Glutamatergic neuron (in vitro differentiated cells): Measurements from ENCODE around the gene CYP39A1. TPM values are rescaled to one million over a fixed set of nuclear protein-coding genes. Genes with fewer than 3 reads are reported as not detected.

Source experiments
- DNase-seq: peaks from one replicate; pipeline ENCODE4 v3.0.0; 2022
- H3K27ac Mint-ChIP-seq: one replicate; pipeline ENCODE4 v1.8.0; 2020; ENCODE audit warnings: mild to moderate bottlenecking, mixed read lengths, inconsistent platforms; ENCODE audit not compliant: unreplicated experiment
- H3K27me3 Mint-ChIP-seq: one replicate; pipeline ENCODE4 v1.8.0; 2020; ENCODE audit warnings: mild to moderate bottlenecking, moderate library complexity, mixed read lengths, inconsistent platforms; ENCODE audit not compliant: unreplicated experiment
- H3K36me3 Mint-ChIP-seq: one replicate; pipeline ENCODE4 v1.8.0; 2020; ENCODE audit warnings: mild to moderate bottlenecking, mixed read lengths, inconsistent platforms; ENCODE audit not compliant: unreplicated experiment
- H3K4me1 Mint-ChIP-seq: one replicate; pipeline ENCODE4 v1.8.0; 2020; ENCODE audit warnings: mild to moderate bottlenecking, low read depth, mixed read lengths, inconsistent platforms; ENCODE audit not compliant: unreplicated experiment
- H3K4me3 Mint-ChIP-seq: one replicate; pipeline ENCODE4 v1.8.0; 2020; ENCODE audit warnings: mild to moderate bottlenecking, mixed read lengths, inconsistent platforms; ENCODE audit not compliant: unreplicated experiment
- H3K9me3 Mint-ChIP-seq: one replicate; pipeline ENCODE4 v1.8.0; 2020; ENCODE audit warnings: mild to moderate bottlenecking, moderate library complexity, mixed read lengths, inconsistent platforms; ENCODE audit not compliant: unreplicated experiment
- CTCF ChIP-seq: fragments of 200-600 bp; sonication (generic); IDR thresholded peaks from one replicate; pipeline ENCODE4 v1.5.0; 2021; ENCODE audit not compliant: partially characterized antibody, unreplicated experiment
- total RNA-seq: library from RNA; stranded (reverse); fragmentation: NEBNext Ultra II Directional; extraction: Animal tissue kit (Norgen Biotek cat#: 25700); gene quantifications from one replicate; pipeline ENCODE4 v1.2.1, GENCODE V29; 2021; ENCODE audit not compliant: unreplicated experiment

Gene CYP39A1
- total RNA-seq, 1 donor from 2014 or later, result 0.17 TPM

- H3K36me3 Mint-ChIP-seq, result no peaks in the 10 kb centered on the region
- TF ChIP-seq CTCF, result no peak
- DNase-seq, result no peak
- no peaks in the 10 kb centered on the region for H3K27me3 Mint-ChIP-seq
- H3K4me1 Mint-ChIP-seq, result no peaks in the 10 kb centered on the region
- H3K27ac Mint-ChIP-seq, result no peak overlapping the region
- H3K9me3 Mint-ChIP-seq, result no peaks in the 10 kb centered on the region
- no peak overlapping the region for H3K4me3 Mint-ChIP-seq
Measured at GRCh38 chr6:46592740-46593139, 59.9 kb downstream of the CYP39A1 start.

- no peaks in the 10 kb centered on the region for H3K9me3 Mint-ChIP-seq
- H3K27ac Mint-ChIP-seq, result no peak overlapping the region
- H3K27me3 Mint-ChIP-seq, result no peaks in the 10 kb centered on the region
- H3K4me1 Mint-ChIP-seq, result no peaks in the 10 kb centered on the region
- H3K4me3 Mint-ChIP-seq, result no peak overlapping the region
- DNase-seq, result no peak
- H3K36me3 Mint-ChIP-seq, result no peaks in the 10 kb centered on the region
- no peak for TF ChIP-seq CTCF
Measured at GRCh38 chr6:46592046-46592445, 60.6 kb downstream of the CYP39A1 start.

DNA sequence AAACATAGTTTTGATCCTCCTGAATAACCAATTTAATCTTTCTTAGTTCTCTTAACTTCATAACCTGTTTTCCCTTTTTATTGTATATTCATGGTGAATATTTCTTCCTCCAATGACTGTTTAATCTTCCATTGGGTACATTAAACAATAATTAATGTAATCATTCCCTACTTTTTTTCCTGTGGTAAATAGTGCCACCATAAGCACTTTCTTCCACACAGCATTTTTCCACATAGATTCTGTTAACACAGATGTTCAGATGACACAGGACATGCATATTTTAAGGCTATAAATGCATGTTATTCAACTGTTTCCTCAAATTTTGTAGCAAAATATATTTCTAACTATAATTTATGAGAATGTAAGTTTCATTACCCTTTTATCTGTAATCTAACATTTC lies 61.9 kb downstream of the CYP39A1 start:
- Mint-ChIP-seq H3K27me3 (no peaks in the 10 kb centered on the region), H3K9me3 (no peaks in the 10 kb centered on the region), H3K4me1 (no peaks in the 10 kb centered on the region), H3K27ac (no peak overlapping the region), H3K36me3 (no peaks in the 10 kb centered on the region), H3K4me3 (no peak overlapping the region)
- no peak for TF ChIP-seq CTCF
- DNase-seq, result no peak

DNA sequence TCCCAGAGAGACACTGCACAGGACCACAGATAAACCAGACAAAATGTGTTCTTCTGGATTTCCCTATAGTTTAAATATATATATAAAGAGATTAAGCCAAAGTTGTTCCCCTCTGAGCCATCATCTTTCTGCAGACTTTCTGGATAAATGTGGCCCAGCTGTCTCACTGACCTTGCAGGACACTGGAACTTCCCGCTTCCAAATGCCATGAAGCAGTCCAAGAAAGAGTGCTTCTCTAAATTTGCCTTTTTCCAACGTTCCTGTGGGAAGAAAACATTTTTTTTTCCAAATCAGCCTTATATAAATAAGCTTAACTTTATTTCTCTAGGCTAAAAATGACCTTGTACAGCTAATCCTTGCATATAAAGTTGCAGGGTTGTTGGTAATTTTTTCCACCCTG lies 65.7 kb downstream of the CYP39A1 start:
- Mint-ChIP-seq H3K4me1 (no peaks in the 10 kb centered on the region), H3K27me3 (no peaks in the 10 kb centered on the region), H3K4me3 (no peak overlapping the region), H3K36me3 (no peaks in the 10 kb centered on the region), H3K9me3 (no peaks in the 10 kb centered on the region), H3K27ac (no peak overlapping the region)
- DNase-seq, result no peak
- no peak for TF ChIP-seq CTCF

DNA sequence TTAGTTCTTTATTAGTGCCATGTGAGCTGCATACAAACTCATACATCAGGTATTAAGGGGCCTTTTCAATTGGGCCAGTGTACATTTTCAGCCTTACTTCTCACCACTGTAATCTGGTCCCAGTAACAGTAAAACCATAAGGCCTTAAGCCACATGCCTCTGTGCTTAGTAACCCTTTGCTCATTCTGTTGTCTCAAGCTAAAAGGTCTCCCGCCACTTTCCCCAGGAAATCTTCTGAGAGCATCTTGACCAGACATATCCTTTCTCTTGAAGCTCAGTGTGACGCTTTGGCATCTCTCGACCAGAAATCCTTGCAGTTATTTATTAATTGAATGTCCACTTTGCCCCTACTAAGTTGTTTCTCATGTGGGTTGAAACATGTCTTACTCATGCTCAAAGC lies 68.0 kb downstream of the CYP39A1 start:
- H3K36me3 Mint-ChIP-seq, result no peaks in the 10 kb centered on the region
- no peaks in the 10 kb centered on the region for H3K9me3 Mint-ChIP-seq
- no peak for TF ChIP-seq CTCF
- H3K4me3 Mint-ChIP-seq, result no peak overlapping the region
- H3K27me3 Mint-ChIP-seq, result no peaks in the 10 kb centered on the region
- DNase-seq, result no peak
- H3K27ac Mint-ChIP-seq, result no peak overlapping the region
- H3K4me1 Mint-ChIP-seq, result no peaks in the 10 kb centered on the region
